DOHH2 (cell line): ENCODE results near the gene CPED1.

Source experiments
- EZH2phosphoT487 ChIP-seq: fragments of 200-600 bp; sonication (generic); IDR thresholded peaks from 2 replicates; pipeline ENCODE4 v1.6.1; 2017; ENCODE audit warnings: borderline replicate concordance, mild to moderate bottlenecking, antibody characterized with exemption, low read length, moderate library complexity, mixed read lengths
- TF ChIP-seq, protein P1 (sequence below): fragments of 200-600 bp; sonication (generic); IDR thresholded peaks from one replicate; pipeline ENCODE4 v1.5.1; 2014; ENCODE audit warnings: antibody characterized with exemption, mild to moderate bottlenecking, low read depth, low read length; ENCODE audit not compliant: poor library complexity, severe bottlenecking

DNA sequence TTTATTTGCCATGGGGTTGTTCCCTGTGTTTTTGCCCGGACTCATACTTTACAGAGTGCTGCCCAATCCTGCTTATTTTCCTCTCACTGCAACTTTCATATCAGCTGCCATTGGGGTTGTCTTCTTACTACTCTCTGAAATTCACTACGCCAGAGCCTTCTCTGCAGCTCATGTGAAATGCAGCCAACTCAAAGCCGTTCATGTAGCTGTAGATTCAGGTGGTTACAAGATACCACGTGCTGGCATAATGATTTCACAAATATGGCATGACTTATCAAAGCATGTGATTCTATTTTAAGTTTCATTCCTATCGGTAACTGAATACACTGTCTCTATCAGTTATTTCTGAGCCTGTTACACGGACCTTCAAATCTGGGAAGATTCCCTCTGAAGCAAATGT is 210.0 kb downstream of the CPED1 start:
- TF ChIP-seq, protein P1, sequence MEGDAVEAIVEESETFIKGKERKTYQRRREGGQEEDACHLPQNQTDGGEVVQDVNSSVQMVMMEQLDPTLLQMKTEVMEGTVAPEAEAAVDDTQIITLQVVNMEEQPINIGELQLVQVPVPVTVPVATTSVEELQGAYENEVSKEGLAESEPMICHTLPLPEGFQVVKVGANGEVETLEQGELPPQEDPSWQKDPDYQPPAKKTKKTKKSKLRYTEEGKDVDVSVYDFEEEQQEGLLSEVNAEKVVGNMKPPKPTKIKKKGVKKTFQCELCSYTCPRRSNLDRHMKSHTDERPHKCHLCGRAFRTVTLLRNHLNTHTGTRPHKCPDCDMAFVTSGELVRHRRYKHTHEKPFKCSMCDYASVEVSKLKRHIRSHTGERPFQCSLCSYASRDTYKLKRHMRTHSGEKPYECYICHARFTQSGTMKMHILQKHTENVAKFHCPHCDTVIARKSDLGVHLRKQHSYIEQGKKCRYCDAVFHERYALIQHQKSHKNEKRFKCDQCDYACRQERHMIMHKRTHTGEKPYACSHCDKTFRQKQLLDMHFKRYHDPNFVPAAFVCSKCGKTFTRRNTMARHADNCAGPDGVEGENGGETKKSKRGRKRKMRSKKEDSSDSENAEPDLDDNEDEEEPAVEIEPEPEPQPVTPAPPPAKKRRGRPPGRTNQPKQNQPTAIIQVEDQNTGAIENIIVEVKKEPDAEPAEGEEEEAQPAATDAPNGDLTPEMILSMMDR = no peak
- TF ChIP-seq EZH2phosphoT487 = no peak
